ENCODE results near the gene NANOS2. TPM values are rescaled to one million over a fixed set of nuclear protein-coding genes. Genes with fewer than 3 reads are reported as not detected.

The NANOS2 gene
- total RNA-seq, 2 experiments from 2014 or later, result not detected

- Histone ChIP-seq H3K4me1 (ENCODE audit: insufficient read depth, low read length, poor library complexity, severe bottlenecking) (peaks cover 27% of the 10 kb centered on the region), H3K36me3 (ENCODE audit: insufficient read depth, low read length) (no peaks in the 10 kb centered on the region; the same call in 1 of the 2 replicates), H2AFZ (ENCODE audit: low read length) (no peak overlapping the region), H4K20me1 (ENCODE audit: insufficient read depth, low read length) (no peaks in the 10 kb centered on the region), H3K79me2 (ENCODE audit: insufficient read depth, low read depth, low read length) (no peaks in the 10 kb centered on the region), H3K27ac (ENCODE audit: low read depth, low read length, poor library complexity, severe bottlenecking) (no peak overlapping the region), H3K9me3 (ENCODE audit: low read length) (no peaks in the 10 kb centered on the region), H3K4me2 (ENCODE audit: low read length) (no peak overlapping the region), H3K4me3 (ENCODE audit: low read depth, low read length, poor library complexity, severe bottlenecking) (no peak overlapping the region), H3K9me2 (ENCODE audit: insufficient read depth, low read length) (no peaks in the 10 kb centered on the region)
- ChIA-PET CTCF (ENCODE audit: unreplicated experiment) (no interaction called here), POLR2A (no interaction called here)
- intact Hi-C loops (cut with micrococcal nuclease; ENCODE audit: unreplicated experiment), result no loop called here
- BruUV-seq (replicated peaks), result no TSS peak
- TF ChIP-seq CTCF (conservative IDR thresholded peaks at IDR 0.05; ENCODE audit: low read length) (no peak), EZH2phosphoT487 (IDR thresholded peaks at IDR 0.05; ENCODE audit: borderline replicate concordance, low read depth, low read length) (no peak)
- no peak for DNase-seq (ENCODE audit: low spot score)
Measured at GRCh38 chr19:45878043-45878794, 36.4 kb downstream of the NANOS2 start.

- intact Hi-C loops (cut with micrococcal nuclease; ENCODE audit: unreplicated experiment), result no loop called here
- Histone ChIP-seq H3K36me3 (ENCODE audit: insufficient read depth, low read length) (no peaks in the 10 kb centered on the region), H3K27ac (ENCODE audit: low read depth, low read length, poor library complexity, severe bottlenecking) (no peak overlapping the region), H4K20me1 (ENCODE audit: insufficient read depth, low read length) (no peaks in the 10 kb centered on the region), H3K9me3 (ENCODE audit: low read length) (no peaks in the 10 kb centered on the region), H3K79me2 (ENCODE audit: insufficient read depth, low read depth, low read length) (no peaks in the 10 kb centered on the region), H2AFZ (ENCODE audit: low read length) (no peak overlapping the region), H3K4me3 (ENCODE audit: low read depth, low read length, poor library complexity, severe bottlenecking) (no peak overlapping the region), H3K4me2 (ENCODE audit: low read length) (no peak overlapping the region), H3K4me1 (ENCODE audit: insufficient read depth, low read length, poor library complexity, severe bottlenecking) (peaks cover 11% of the 10 kb centered on the region), H3K9me2 (ENCODE audit: insufficient read depth, low read length) (no peaks in the 10 kb centered on the region)
- no peak for DNase-seq (ENCODE audit: low spot score)
- TF ChIP-seq CTCF (conservative IDR thresholded peaks at IDR 0.05; ENCODE audit: low read length) (no peak), EZH2phosphoT487 (IDR thresholded peaks at IDR 0.05; ENCODE audit: borderline replicate concordance, low read depth, low read length) (no peak)
- POLR2A ChIA-PET, result interaction anchor here (0.7 kb wide), 1 partner anchor 730 kb away, joined by 5 read pairs; no protein-coding TSS in a partner anchor
- no TSS peak for BruUV-seq (replicated peaks)
- CTCF ChIA-PET (ENCODE audit: unreplicated experiment), result no interaction called here
Measured at GRCh38 chr19:45876411-45877197, 38.0 kb downstream of the NANOS2 start.

- no peak overlapping the region for H3K4me2 ChIP-seq (ENCODE audit: low read length)
- no peaks in the 10 kb centered on the region for H3K9me2 ChIP-seq (ENCODE audit: insufficient read depth, low read length)
- DNase-seq (ENCODE audit: low spot score), result no peak
- no peaks in the 10 kb centered on the region for H3K79me2 ChIP-seq (ENCODE audit: insufficient read depth, low read depth, low read length)
- no peak overlapping the region for H2AFZ ChIP-seq (ENCODE audit: low read length)
- intact Hi-C loops (cut with micrococcal nuclease; ENCODE audit: unreplicated experiment), result no loop called here
- ChIA-PET CTCF (ENCODE audit: unreplicated experiment) (no interaction called here), POLR2A (interaction anchor here (0.7 kb wide), 1 partner anchor 730 kb away, joined by 5 read pairs; no protein-coding TSS in a partner anchor)
- no peak for TF ChIP-seq CTCF (conservative IDR thresholded peaks at IDR 0.05; ENCODE audit: low read length)
- no peak for TF ChIP-seq EZH2phosphoT487 (IDR thresholded peaks at IDR 0.05; ENCODE audit: borderline replicate concordance, low read depth, low read length)
- no peaks in the 10 kb centered on the region for H3K36me3 ChIP-seq (ENCODE audit: insufficient read depth, low read length)
- H3K4me1 ChIP-seq (ENCODE audit: insufficient read depth, low read length, poor library complexity, severe bottlenecking), result peaks cover 7% of the 10 kb centered on the region
- no peak overlapping the region for H3K27ac ChIP-seq (ENCODE audit: low read depth, low read length, poor library complexity, severe bottlenecking)
- H3K9me3 ChIP-seq (ENCODE audit: low read length), result no peaks in the 10 kb centered on the region
- BruUV-seq (replicated peaks), result no TSS peak
- no peak overlapping the region for H3K4me3 ChIP-seq (ENCODE audit: low read depth, low read length, poor library complexity, severe bottlenecking)
- no peaks in the 10 kb centered on the region for H4K20me1 ChIP-seq (ENCODE audit: insufficient read depth, low read length)
Measured at GRCh38 chr19:45876161-45876410, 38.5 kb downstream of the NANOS2 start.

Data from OCI-LY7 (cell line).